Astrocyte of the cerebellum (primary cell): Measurements from ENCODE around the gene CCL1.
"Not testable (repeated sequence)": the region's sequence is repeated elsewhere in the genome, so short reads cannot be mapped to it uniquely, and the experiment has no call there.

Experiments used
- DNase-seq: peaks from one replicate; pipeline ENCODE4 v3.0.0-alpha.2; 2011; ENCODE audit warnings: low read depth
- H3K4me3 ChIP-seq: 2 replicates; pipeline ENCODE4 v1.5.1; 2011; ENCODE audit warnings: mild to moderate bottlenecking, low read depth, low read length, moderate library complexity
- CTCF ChIP-seq: IDR thresholded peaks from 2 replicates; pipeline ENCODE4 v1.5.1; 2012; ENCODE audit warnings: low read length, low read depth, moderate library complexity, mild to moderate bottlenecking; ENCODE audit errors: missing control alignments
- in situ Hi-C: cut with HindIII; loops from 2 replicates; pipeline ENCODE4 v1.10.0; 2017; ENCODE audit warnings: low sequenced_read_pairs

The CCL1 gene

GRCh38 chr17:34347063-34347462, 16.0 kb downstream of the CCL1 start:
- H3K4me3 ChIP-seq: no peak overlapping the region
- no peak for DNase-seq
- in situ Hi-C loops: no loop called here
- no peak for TF ChIP-seq CTCF

GRCh38 chr17:34341916-34342315, 21.1 kb downstream of the CCL1 start:
- in situ Hi-C loops: no loop called here
- TF ChIP-seq CTCF: no peak
- no peak for DNase-seq
- no peak overlapping the region for H3K4me3 ChIP-seq

GRCh38 chr17:34339138-34339770, 23.8 kb downstream of the CCL1 start:
- TF ChIP-seq CTCF: no peak
- no peak overlapping the region for H3K4me3 ChIP-seq
- in situ Hi-C loops: no loop called here
- DNase-seq: no peak

- in situ Hi-C loops: no loop called here
- no peak overlapping the region for H3K4me3 ChIP-seq
- no peak for TF ChIP-seq CTCF
- DNase-seq: no peak
Observed at GRCh38 chr17:34337701-34338100, 25.3 kb downstream of the CCL1 start.

GRCh38 chr17:34327580-34327979, 35.5 kb downstream of the CCL1 start:
- DNase-seq, H3K4me3 ChIP-seq: not testable (repeated sequence)
- in situ Hi-C loops: loop anchor here (10.0 kb wide), 1 partner anchor 77 kb away; no protein-coding TSS in a partner anchor

GRCh38 chr17:34321964-34322363, 41.1 kb downstream of the CCL1 start:
- DNase-seq: no peak
- TF ChIP-seq CTCF: no peak
- in situ Hi-C loops: loop anchor here (5.0 to 25.0 kb wide), 3 partner anchors 35 to 215 kb away; partner anchors contain the start of gene CCL13
- no peak overlapping the region for H3K4me3 ChIP-seq

- DNase-seq: no peak
- TF ChIP-seq CTCF: no peak
- no peak within 1 kb of the TSS for H3K4me3 ChIP-seq
- in situ Hi-C loops: loop anchor here (25.0 kb wide), 1 partner anchor 218 kb away; no protein-coding TSS in a partner anchor
Observed at GRCh38 chr17:34319039-34319483, 44.0 kb downstream of the CCL1 start, which contains the start of gene CCL8. CCL8 (plus strand) TSS chr17:34319435; CDS start chr17:34319502, 67 bp downstream.
